Nephron progenitor cell (in vitro differentiated cells): ENCODE results near the gene CNEP1R1.
A peak's percentile ranks its signal among the peaks of the same experiment; 100 is the strongest.

Experiments
- DNase-seq: peaks from one replicate; pipeline ENCODE4 v3.0.0; 2021
- H3K27ac Mint-ChIP-seq: 2 replicates; pipeline ENCODE4 v1.8.0; 2021; ENCODE audit warnings: mild to moderate bottlenecking, moderate library complexity, mixed read lengths
- H3K27me3 Mint-ChIP-seq: 2 replicates; pipeline ENCODE4 v1.8.0; 2021; ENCODE audit warnings: mild to moderate bottlenecking, low read depth, mixed read lengths; ENCODE audit not compliant: poor library complexity
- H3K36me3 Mint-ChIP-seq: 2 replicates; pipeline ENCODE4 v1.8.0; 2021; ENCODE audit warnings: low read depth, mixed read lengths
- H3K4me1 Mint-ChIP-seq: 2 replicates; pipeline ENCODE4 v1.8.0; 2021; ENCODE audit warnings: mixed read lengths
- H3K4me3 Mint-ChIP-seq: 2 replicates; pipeline ENCODE4 v1.8.0; 2021; ENCODE audit warnings: mild to moderate bottlenecking, moderate library complexity, mixed read lengths
- H3K9me3 Mint-ChIP-seq: 2 replicates; pipeline ENCODE4 v1.8.0; 2021; ENCODE audit warnings: mild to moderate bottlenecking, moderate library complexity, mixed read lengths
- CTCF ChIP-seq: fragments of 200-600 bp; sonication (generic); IDR thresholded peaks from 2 replicates; pipeline ENCODE4 v1.5.0; 2021; ENCODE audit warnings: antibody characterized with exemption

CNEP1R1 gene

GRCh38 chr16:50058091-50058771, 33.2 kb downstream of the CNEP1R1 start:
- H3K27ac Mint-ChIP-seq, result no peak overlapping the region

GRCh38 chr16:50059111-50059510, 34.1 kb downstream of the CNEP1R1 start:
- peaks cover 26% of the 10 kb centered on the region for H3K9me3 Mint-ChIP-seq
- H3K27me3 Mint-ChIP-seq, result peaks cover 29% of the 10 kb centered on the region
- H3K36me3 Mint-ChIP-seq, result no peaks in the 10 kb centered on the region
- H3K4me1 Mint-ChIP-seq, result no peaks in the 10 kb centered on the region
- H3K27ac Mint-ChIP-seq, result no peak overlapping the region
- no peak overlapping the region for H3K4me3 Mint-ChIP-seq
- DNase-seq, result no peak
- TF ChIP-seq CTCF, result no peak

More at GRCh38 chr16:50058091-50058771, 33.2 kb downstream of the CNEP1R1 start:
- Mint-ChIP-seq H3K4me1 (no peaks in the 10 kb centered on the region), H3K27me3 (peaks cover 29% of the 10 kb centered on the region), H3K9me3 (peaks cover 26% of the 10 kb centered on the region), H3K36me3 (no peaks in the 10 kb centered on the region), H3K4me3 (no peak overlapping the region)
- DNase-seq, result no peak
- TF ChIP-seq CTCF, result no peak

GRCh38 chr16:50059669-50060068, 34.6 kb downstream of the CNEP1R1 start:
- no peak for DNase-seq
- Mint-ChIP-seq H3K4me3 (no peak overlapping the region), H3K27ac (no peak overlapping the region), H3K27me3 (peaks cover 29% of the 10 kb centered on the region), H3K9me3 (peaks cover 26% of the 10 kb centered on the region), H3K36me3 (no peaks in the 10 kb centered on the region), H3K4me1 (no peaks in the 10 kb centered on the region)
- TF ChIP-seq CTCF, result no peak

- Mint-ChIP-seq H3K4me3 (no peak overlapping the region), H3K9me3 (peaks cover 16% of the 10 kb centered on the region), H3K36me3 (no peaks in the 10 kb centered on the region), H3K27ac (no peak overlapping the region), H3K4me1 (no peaks in the 10 kb centered on the region), H3K27me3 (peaks cover 27% of the 10 kb centered on the region)
- DNase-seq, result no peak
- no peak for TF ChIP-seq CTCF
These were observed 36.3 kb downstream of the CNEP1R1 start for GRCh38 chr16:50061326-50061725.

GRCh38 chr16:50065241-50065623, 40.2 kb downstream of the CNEP1R1 start:
- no peak for TF ChIP-seq CTCF
- Mint-ChIP-seq H3K4me1 (peaks cover 24% of the 10 kb centered on the region), H3K27me3 (peaks cover 9% of the 10 kb centered on the region), H3K9me3 (no peaks in the 10 kb centered on the region), H3K36me3 (peaks cover 5% of the 10 kb centered on the region), H3K4me3 (peak overlapping the region; percentile 87), H3K27ac (peak overlapping the region; percentile 48)
- no peak for DNase-seq
